Epidermal melanocyte (primary cell): ENCODE data around the gene SAMHD1.
"Not testable (repeated sequence)": the region's sequence is repeated elsewhere in the genome, so short reads cannot be mapped to it uniquely, and the experiment has no call there.

ENCODE experiments used
- DNase-seq: peaks from one replicate; pipeline ENCODE4 v3.0.0; 2011; ENCODE audit warnings: low spot score; ENCODE audit not compliant: insufficient read length

SAMHD1 gene

GRCh38 chr20:36951198-36951978 lies at the start of gene SAMHD1:
Gene SAMHD1, minus strand, starts transcription at chr20:36951708. Its CDS starts 65 bp downstream, at chr20:36951643.
- peak; percentile 96 for DNase-seq

DNA sequence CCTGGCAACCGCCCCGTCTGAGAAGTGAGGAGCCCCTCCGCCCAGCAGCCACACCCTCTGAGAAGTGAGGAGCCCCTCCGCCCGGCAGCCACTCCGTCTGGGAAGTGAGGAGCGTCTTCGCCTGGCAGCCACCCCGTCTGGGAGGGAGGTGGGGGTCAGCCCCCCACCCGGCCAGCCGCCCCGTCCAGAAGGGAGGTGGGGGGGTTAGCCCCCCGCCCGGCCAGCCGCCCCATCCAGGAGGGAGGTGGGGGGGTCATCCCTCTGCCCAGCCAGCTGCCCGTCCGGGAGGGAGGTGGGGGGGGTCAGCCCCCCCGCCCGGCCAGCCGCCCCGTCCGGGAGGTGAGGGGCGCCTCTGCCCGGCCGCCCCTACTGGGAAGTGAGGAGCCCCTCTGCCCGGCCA lies 48.7 kb upstream of the SAMHD1 start:
- DNase-seq = not testable (repeated sequence)

DNA sequence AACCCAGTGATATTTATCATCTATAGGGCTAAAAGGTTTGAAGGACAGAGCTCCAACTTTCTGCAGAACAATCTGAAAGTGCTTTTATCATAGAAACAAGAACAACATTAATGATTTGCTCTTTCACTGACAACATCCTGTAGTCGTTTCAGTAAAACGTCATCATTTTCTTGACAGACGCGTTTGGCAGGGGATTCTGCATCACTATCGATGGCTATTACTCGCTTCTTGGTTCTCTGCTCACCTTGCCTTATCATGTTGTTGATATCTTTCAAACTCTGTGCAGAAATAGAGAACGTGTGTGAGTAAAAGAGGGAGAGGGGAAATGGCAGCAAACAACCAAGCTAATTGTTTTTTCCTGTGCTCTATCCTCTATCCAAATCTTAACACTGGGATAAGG lies 47.1 kb upstream of the SAMHD1 start:
- DNase-seq = no peak

DNA sequence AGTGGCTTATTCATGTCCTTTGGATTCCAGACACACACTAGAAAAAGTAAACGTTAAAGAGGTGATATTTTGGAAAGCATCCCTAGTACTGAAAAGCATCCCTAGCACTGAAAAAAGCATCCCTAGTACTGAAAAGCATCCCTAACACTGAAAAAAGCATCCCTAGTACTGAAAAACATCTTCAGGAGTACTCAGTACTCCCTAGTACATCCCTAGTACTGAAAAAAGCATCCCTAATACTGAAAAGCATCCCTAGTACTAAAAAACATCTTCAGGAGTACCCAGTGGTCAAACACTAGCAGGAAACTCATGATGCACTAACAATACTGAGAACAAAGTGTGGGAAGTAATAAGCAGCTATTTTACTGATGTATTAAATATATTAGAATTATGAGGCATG lies 45.6 kb upstream of the SAMHD1 start:
- no peak for DNase-seq

DNA sequence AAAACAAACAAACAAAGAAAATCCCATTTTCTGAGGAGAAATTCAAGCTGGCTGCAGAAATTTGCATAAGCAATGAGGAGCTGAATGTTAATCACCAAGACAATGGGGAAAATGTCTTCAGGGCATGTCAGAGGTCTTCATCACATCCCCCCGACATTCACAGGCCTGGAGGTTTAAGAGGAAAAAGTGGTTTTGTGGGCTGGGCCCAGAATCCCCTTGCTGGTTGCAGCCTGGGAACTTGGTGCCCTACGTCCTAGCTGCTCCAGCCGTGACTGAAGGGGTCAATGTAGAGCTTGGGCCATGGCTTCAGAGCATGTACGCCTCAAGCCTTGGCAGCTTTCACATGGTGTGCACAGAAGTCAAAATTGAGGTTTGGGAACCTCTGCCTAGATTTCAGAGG lies 42.7 kb upstream of the SAMHD1 start:
- not testable (repeated sequence) for DNase-seq

DNA sequence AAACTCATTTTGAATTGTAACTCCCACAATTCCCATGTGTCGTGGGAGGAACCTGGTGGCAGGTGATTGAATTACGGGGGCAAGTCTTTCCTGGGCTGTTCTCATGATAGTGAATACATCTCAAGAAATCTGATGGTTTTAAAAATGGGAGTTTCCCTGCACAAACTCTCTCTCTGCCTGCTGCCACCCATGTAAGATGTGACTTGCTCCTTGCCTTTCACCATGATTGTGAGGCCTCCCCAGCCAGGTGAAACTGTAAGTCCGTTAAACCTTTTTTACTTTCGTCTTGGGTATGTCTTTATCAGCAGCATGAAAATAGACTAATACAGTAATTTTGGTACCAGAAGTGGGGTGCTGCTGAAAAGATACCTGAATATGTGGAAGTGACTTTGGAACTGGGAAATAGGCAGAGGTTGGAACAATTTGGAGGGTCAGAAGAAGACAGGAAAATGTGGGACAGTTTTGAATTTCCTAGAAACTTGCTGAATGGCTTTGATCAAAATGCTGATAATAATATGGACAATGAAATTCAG lies 41.4 kb upstream of the SAMHD1 start:
- no peak for DNase-seq

DNA sequence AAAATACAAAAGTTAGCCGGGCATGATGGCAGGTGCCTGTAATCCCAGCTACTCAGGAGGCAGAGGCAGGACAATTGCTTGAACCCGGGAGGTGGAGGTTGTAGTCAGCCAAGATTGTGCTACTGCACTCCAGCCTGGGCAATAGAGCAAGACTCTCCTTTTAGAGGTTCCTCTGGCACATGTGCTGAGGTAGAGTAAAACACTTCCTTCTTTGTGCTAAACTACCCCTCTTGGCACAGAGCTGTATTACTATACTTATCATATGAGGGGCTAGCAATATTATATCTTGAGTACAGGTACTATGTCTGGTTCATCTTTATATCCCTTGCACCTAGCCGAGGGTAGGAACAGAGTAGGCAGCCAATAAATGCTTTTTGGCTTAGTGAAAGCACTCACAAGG lies 40.2 kb upstream of the SAMHD1 start:
- DNase-seq = no peak

- DNase-seq = no peak
These were observed 38.3 kb upstream of the SAMHD1 start for GRCh38 chr20:36989797-36990196.

DNA sequence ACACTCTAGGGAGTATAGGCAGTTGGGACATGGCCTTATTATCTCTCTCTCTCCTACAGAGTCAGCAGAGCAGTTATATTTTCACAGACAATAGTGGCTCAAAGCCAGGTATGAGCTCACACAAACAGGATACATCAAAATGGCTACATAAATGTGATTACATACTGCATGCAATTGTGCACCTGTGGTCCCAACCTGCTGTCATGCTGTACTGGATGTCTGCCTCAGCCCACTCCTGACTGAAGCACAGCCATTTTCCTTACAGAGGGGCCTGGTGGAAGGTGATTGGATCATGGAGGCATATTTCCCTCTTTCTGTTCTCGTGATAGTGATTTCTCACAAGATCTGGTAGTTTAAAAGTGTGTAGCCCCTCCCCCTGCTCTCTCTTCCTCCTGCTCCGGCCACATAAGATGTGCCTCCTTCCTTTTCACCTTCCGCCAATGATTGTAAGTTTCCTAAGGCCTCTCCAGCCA lies 37.0 kb upstream of the SAMHD1 start:
- no peak for DNase-seq

DNA sequence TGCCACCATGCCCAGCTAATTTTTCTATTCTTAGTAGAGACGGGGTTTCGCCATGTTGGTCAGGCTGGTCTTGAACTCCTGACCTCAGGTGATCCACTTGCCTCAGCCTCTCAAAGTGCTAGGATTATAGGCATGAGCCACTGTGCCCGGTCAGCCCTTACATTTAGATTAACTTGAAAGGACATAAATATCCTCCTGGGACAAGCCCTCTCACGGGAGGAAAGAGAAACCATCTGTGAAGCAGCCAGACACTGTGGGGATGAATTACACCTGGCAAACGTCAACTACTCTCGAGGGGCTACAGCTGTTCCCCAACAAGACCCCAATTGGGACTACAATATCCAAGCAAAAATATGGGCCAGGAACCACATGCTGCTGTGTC lies 32.7 kb upstream of the SAMHD1 start:
- DNase-seq = no peak

DNA sequence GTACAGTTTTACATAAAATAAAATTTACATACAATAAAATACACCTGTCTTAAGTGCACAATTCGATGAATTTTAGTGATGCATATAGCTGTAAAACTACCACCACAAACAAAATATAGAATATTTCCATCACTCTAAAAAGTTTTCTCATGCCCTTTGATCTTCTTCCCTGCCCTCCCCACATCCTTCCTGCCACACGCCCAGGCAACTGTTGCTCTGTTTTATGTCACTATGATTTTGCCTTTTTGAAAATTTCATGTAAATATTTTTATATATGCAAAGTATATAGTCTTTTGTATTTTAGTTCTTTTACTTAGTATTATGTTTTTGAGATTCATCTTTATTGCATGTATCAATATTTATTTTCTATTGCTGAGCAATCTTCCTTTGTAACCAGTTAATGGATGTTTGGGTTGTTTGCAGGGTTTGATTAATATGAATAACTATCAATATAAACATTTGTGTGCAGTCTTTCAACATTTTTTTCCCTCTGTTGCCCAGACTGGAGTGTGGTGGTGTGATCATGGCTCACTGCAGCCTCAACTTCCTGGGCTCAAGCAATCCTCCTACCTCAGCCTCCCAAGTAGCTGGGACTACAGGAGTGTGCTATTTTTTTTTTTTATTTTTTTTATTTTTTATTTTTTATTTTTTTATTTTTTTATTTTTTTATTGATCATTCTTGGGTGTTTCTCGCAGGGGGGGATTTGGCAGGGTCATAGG lies 23.8 kb upstream of the SAMHD1 start:
- no peak for DNase-seq

DNA sequence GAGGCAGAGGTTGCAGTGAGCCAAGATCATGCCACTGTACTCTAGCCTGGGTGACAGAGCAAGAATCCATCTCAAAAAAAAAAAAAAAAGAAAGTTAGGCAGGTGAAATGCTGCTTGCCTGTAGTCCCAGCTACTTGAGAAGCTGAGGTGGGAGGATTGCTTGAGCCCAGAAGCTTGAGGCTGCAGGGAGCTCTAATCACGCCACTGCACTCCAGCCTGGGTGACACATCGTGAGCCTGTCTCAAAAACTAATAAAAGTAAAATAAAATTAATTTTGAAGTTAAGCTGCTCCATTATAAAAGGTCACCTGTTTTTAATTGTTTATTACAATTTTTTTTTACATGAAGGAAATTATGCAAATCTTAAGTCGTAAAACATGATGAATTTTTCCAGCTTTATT lies 23.2 kb upstream of the SAMHD1 start:
- DNase-seq = no peak

- DNase-seq = no peak
These were observed 19.6 kb upstream of the SAMHD1 start for GRCh38 chr20:36971103-36971502.

DNA sequence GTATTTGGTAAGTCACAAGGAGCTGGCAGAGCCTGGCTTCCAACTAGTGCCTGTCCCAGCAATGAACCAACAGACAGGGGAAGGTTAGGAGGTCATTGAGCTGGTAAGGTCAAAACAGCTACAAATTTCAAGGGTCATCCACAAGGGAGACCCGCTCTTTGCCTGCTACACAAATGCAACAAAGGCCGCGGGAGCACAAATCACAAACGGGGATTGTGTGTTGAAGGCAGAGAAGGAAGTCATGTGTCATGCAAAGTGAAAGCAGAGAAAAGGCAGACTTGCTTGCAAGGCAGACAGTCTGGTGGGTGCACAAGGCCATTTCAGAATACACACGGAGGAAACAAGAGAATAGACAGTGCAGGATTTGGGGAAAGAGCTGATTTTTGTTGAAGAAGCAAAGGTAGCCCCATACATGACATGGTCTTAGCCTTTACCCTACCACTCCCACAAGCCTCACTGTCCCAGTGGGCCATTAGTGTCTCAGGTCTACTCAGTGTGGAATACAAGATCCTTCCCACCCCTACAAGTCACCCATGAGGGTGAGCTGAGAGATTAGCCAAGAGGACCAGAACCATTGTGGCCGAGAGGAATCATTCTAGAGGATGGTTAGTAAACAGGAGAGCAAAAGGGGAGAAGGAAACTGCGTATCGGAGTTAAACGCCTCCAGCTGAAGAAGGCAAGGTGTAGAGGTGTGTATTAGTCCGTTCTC lies 18.1 kb upstream of the SAMHD1 start:
- DNase-seq = no peak

DNA sequence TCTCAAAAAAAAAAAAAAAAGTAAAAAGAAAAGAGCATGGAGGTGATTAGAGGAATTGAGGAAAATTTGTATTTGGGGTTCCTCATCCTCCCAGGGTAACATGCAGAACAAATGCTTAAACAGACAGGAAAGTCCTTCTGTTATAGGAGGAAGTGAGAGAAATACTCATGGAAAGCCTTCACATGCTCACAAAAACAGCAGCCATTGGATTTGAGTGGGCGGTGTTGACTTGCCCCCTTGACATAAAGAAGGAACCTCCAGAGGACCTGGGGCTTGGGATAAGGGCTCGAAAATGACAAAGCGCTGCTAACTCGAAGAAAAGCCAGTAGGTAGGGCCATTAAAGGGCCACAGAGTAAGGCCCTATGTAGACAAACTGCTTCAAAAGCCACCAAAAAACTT lies 17.5 kb upstream of the SAMHD1 start:
- DNase-seq = no peak

- DNase-seq = no peak
These were observed 16.1 kb upstream of the SAMHD1 start for GRCh38 chr20:36967636-36968035.

- not testable (repeated sequence) for DNase-seq
These were observed 15.5 kb upstream of the SAMHD1 start for GRCh38 chr20:36966965-36967364.

DNA sequence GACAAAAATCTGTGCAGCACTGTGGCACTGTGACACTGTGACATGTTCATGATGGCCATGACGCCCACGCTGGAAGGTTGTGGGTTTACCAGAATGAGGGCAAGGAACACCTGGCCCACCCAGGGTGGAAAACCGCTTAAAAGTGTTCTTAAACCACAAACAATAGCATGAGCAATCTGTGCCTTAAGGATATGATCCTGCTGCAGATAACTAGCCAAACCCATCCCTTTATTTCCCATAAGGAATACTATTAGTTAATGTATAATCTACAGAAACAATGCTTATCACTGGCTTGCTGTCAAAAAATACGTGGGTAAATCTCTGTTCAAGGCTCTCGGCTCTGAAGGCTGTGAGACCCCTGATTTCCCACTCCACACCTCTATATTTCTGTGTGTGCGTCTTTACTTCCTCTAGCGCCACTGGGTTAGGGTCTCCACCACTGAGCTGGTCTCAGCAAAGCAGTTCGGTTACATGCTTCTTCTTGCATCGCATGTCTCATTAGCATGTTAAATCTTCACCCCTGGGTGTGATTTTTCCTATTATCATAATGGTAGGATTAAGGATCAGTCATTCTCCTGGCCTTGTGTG lies 10.9 kb upstream of the SAMHD1 start:
- DNase-seq = not testable (repeated sequence)

- DNase-seq = no peak
These were observed 7.7 kb upstream of the SAMHD1 start for GRCh38 chr20:36959242-36959641.

DNA sequence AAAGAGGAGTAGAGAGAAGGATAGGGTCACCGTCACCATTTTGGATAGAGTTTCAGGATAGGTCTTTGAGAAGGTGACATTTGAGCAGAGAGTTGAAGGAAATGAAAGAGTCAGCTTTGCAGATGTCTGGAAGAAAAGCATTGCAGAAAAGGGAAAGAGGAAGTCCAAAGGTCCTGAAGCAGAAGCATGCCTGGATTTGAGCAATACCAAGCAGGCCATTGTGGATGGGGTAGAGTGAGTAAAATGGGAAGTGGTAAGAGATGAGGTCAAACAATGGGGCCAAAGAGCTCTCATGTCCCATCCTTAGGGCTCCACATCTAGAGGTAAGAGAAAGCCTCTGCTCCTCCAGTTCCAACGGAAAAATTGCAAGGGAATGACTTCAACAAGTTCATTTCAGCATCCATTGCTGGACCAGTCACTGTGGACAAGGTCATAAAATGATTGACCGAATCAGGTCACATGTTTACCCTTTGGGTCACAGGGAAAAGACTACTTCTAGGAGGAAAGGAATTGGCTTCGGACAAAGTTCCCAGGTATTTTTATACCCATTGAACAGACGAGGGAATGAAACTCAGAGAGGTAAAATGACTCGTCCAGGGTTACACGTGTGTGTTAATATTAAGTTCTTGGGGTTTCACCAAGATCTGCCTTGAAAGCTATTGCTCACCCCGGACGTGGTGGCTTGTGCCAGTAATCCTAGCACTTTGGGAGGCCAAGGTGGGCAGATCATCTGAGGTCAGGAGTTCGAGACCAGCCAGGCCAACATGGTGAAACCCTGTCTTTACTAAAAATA lies 6.6 kb upstream of the SAMHD1 start:
- no peak for DNase-seq

DNA sequence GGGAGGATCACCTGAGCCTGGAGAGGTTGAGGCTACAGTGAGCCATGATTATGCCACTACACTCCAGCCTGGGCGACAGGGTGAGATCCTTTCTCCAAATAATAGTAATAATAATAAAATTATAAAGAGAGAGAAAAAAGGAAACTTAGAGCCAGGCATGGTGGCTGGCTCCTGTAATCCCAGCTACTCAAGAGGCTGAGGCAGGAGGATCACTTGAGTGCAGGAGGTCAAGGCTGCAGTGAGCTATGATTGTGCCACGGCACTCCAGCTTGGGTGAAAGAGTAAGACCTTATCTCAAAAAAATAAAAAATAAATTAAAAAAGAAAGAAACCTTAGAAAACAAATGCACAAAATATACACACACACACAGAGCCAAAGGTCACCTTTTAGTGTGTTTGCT lies 5.2 kb upstream of the SAMHD1 start:
- DNase-seq = no peak
